K562 (cell line): ENCODE results near the gene SREBF1. TPM values are rescaled to one million over a fixed set of nuclear protein-coding genes. Genes with fewer than 3 reads are reported as not detected.

Experiments used
- BRD4 ChIP-seq: fragments of 200-600 bp; sonication (generic); IDR thresholded peaks from 2 replicates; pipeline ENCODE4 v1.6.1; 2017; ENCODE audit warnings: inconsistent platforms
- CBX5 ChIP-seq: IDR thresholded peaks from 2 replicates; pipeline ENCODE4 v1.6.1; 2014; ENCODE audit warnings: low read depth, borderline replicate concordance
- CCAR2 ChIP-seq: fragments of 200-400 bp; formaldehyde crosslinking; IDR thresholded peaks from 2 replicates; pipeline ENCODE4 v1.6.1; 2017; ENCODE audit warnings: mild to moderate bottlenecking, low read depth, low read length
- DNMT1 ChIP-seq: fragments of 450-650 bp; IDR thresholded peaks from 2 replicates; pipeline ENCODE4 v1.6.1; 2016; ENCODE audit warnings: antibody characterized with exemption, mild to moderate bottlenecking
- NCOA4 ChIP-seq: fragments of 450-650 bp; IDR thresholded peaks from 2 replicates; pipeline ENCODE4 v1.6.1; 2018; ENCODE audit warnings: mild to moderate bottlenecking; ENCODE audit not compliant: partially characterized antibody
- RUNX1 ChIP-seq: sonication (generic); IDR thresholded peaks from 2 replicates; pipeline ENCODE4 v1.6.1; 2016; ENCODE audit warnings: antibody characterized with exemption, low read depth
- SMAD4 ChIP-seq: fragments of 250-450 bp; sonication (Bioruptor Pico); conservative IDR thresholded peaks from 2 replicates; pipeline ENCODE4 v1.8.0; 2021; ENCODE audit warnings: inconsistent platforms, mild to moderate bottlenecking, moderate library complexity
- ZNF699 ChIP-seq: fragments of 250-450 bp; sonication (Bioruptor Pico); IDR thresholded peaks from 2 replicates; pipeline ENCODE4 v1.8.0; 2021; ENCODE audit warnings: mild to moderate bottlenecking, moderate library complexity; ENCODE audit not compliant: insufficient replicate concordance
- polyA plus RNA-seq, 8 experiments: library from polyadenylated mRNA; depleted of rRNA in 4 of 8; stranded (reverse) in 5 of 8; unstranded in 3 of 8; fragments of >200 nt; fragmentation: Nextera tagmentation in 2 of 8; fragmentation: Illumina TruSeq in 1 of 8; extraction: Ambion mirVana in 2 of 8; extraction: Trizol in 1 of 8; gene quantifications; 2 replicates each; pipeline versions ENCODE4 v1.2.1 to v1.2.3, GENCODE V29; 2011 to 2014; ENCODE audit warnings: inconsistent platforms in 1 of 8, missing spikeins in 1 of 8
- total RNA-seq, 7 experiments: library from RNA; depleted of rRNA in 6 of 7; stranded (reverse); fragments of >200 nt in 6 of 7; fragmentation: Illumina TruSeq in 2 of 7; extraction: Trizol in 2 of 7; gene quantifications; 2 replicates each; pipeline versions ENCODE4 v1.2.1 to v1.2.3, GENCODE V29; 2011 to 2021; ENCODE audit warnings: low replicate concordance in 1 of 7
- TF ChIP-seq, protein P1 (sequence below): fragments of 150-350 bp; conservative IDR thresholded peaks from 2 replicates; pipeline ENCODE4 v1.6.1; 2014; ENCODE audit warnings: low read length
- TF ChIP-seq, protein P2 (sequence below): fragments of 250-450 bp; sonication (Bioruptor Pico); IDR thresholded peaks from 2 replicates; pipeline ENCODE4 v1.8.0; 2021; ENCODE audit warnings: borderline replicate concordance, mild to moderate bottlenecking, moderate library complexity; ENCODE audit not compliant: poor library complexity, severe bottlenecking
- TF ChIP-seq, protein P3 (sequence below): fragments of 450-650 bp; IDR thresholded peaks from 2 replicates; pipeline ENCODE4 v1.6.1; 2016
- TF ChIP-seq, protein P4 (sequence below): IDR thresholded peaks from 2 replicates; pipeline ENCODE4 v1.6.1; 2014; ENCODE audit warnings: antibody characterized with exemption
- TF ChIP-seq, protein P5 (sequence below): fragments of 450-650 bp; IDR thresholded peaks from 2 replicates; pipeline ENCODE4 v1.6.1; 2016; ENCODE audit warnings: low read depth

Gene SREBF1
- total and polyA plus RNA-seq, 9 of the 15 experiments (the other 6 are each of a cell fraction or from before 2014, with no cell fraction given): 1.6 to 169 (median 69.4) TPM

DNA sequence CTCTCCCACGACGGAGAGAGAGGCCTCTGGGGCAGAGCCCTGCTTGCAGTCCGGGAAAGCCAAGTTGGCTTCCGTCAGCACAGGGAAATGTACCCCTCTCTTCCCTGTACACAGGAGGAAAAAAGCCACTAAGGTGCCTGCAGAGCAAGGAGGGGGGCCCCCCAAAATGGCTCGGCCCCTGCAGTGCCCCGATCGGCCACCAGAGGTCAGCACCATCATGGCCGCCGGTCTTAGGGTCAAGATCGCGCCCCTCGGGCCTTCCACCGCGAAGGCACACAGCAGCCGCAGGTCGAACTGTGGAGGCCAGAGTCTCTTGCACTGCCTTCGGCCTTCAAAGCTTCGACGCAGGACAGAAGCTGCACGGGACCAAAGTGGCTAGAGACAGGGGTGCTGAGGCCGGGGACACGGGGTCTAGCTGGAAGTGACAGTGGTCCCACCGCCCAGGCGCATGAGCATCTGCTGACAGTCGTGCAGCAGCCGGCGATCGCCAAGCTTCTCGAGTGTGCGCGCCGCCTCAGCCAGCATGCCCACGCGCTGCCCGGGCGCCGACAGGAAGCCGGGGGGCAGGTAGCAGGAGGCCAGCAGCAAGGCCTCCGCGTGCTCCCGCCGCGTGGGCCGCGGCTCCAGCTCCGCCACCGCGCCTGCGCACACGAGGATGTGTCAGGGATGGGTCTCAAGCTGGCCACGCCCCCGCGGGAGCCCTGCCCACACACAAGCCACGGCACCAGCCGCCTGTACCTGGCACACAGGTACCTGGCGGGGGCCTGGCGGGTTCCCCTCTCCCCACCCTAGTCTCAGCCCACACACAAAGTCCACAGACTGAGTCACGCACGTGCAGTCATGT is 24.4 kb downstream of the SREBF1 start (continued):
- TF ChIP-seq, protein P1, sequence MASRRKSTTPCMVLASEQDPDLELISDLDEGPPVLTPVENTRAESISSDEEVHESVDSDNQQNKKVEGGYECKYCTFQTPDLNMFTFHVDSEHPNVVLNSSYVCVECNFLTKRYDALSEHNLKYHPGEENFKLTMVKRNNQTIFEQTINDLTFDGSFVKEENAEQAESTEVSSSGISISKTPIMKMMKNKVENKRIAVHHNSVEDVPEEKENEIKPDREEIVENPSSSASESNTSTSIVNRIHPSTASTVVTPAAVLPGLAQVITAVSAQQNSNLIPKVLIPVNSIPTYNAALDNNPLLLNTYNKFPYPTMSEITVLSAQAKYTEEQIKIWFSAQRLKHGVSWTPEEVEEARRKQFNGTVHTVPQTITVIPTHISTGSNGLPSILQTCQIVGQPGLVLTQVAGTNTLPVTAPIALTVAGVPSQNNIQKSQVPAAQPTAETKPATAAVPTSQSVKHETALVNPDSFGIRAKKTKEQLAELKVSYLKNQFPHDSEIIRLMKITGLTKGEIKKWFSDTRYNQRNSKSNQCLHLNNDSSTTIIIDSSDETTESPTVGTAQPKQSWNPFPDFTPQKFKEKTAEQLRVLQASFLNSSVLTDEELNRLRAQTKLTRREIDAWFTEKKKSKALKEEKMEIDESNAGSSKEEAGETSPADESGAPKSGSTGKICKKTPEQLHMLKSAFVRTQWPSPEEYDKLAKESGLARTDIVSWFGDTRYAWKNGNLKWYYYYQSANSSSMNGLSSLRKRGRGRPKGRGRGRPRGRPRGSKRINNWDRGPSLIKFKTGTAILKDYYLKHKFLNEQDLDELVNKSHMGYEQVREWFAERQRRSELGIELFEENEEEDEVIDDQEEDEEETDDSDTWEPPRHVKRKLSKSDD: no peak
- TF ChIP-seq, protein P2, sequence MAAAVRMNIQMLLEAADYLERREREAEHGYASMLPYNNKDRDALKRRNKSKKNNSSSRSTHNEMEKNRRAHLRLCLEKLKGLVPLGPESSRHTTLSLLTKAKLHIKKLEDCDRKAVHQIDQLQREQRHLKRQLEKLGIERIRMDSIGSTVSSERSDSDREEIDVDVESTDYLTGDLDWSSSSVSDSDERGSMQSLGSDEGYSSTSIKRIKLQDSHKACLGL (CRISPR knock-in tag): no peak
- TF ChIP-seq CBX5 (no peak), CCAR2 (no peak), BRD4 (no peak), SMAD4 (CRISPR knock-in tag) (no peak; the same call in 1 of the 2 replicates), NCOA4 (no peak), ZNF699 (CRISPR knock-in tag) (no peak), DNMT1 (no peak), RUNX1 (no peak)
- TF ChIP-seq, protein P3, sequence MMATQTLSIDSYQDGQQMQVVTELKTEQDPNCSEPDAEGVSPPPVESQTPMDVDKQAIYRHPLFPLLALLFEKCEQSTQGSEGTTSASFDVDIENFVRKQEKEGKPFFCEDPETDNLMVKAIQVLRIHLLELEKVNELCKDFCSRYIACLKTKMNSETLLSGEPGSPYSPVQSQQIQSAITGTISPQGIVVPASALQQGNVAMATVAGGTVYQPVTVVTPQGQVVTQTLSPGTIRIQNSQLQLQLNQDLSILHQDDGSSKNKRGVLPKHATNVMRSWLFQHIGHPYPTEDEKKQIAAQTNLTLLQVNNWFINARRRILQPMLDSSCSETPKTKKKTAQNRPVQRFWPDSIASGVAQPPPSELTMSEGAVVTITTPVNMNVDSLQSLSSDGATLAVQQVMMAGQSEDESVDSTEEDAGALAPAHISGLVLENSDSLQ: no peak
- TF ChIP-seq, protein P4, sequence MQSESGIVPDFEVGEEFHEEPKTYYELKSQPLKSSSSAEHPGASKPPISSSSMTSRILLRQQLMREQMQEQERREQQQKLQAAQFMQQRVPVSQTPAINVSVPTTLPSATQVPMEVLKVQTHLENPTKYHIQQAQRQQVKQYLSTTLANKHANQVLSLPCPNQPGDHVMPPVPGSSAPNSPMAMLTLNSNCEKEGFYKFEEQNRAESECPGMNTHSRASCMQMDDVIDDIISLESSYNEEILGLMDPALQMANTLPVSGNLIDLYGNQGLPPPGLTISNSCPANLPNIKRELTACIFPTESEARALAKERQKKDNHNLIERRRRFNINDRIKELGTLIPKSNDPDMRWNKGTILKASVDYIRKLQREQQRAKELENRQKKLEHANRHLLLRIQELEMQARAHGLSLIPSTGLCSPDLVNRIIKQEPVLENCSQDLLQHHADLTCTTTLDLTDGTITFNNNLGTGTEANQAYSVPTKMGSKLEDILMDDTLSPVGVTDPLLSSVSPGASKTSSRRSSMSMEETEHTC: no peak
- TF ChIP-seq, protein P5, sequence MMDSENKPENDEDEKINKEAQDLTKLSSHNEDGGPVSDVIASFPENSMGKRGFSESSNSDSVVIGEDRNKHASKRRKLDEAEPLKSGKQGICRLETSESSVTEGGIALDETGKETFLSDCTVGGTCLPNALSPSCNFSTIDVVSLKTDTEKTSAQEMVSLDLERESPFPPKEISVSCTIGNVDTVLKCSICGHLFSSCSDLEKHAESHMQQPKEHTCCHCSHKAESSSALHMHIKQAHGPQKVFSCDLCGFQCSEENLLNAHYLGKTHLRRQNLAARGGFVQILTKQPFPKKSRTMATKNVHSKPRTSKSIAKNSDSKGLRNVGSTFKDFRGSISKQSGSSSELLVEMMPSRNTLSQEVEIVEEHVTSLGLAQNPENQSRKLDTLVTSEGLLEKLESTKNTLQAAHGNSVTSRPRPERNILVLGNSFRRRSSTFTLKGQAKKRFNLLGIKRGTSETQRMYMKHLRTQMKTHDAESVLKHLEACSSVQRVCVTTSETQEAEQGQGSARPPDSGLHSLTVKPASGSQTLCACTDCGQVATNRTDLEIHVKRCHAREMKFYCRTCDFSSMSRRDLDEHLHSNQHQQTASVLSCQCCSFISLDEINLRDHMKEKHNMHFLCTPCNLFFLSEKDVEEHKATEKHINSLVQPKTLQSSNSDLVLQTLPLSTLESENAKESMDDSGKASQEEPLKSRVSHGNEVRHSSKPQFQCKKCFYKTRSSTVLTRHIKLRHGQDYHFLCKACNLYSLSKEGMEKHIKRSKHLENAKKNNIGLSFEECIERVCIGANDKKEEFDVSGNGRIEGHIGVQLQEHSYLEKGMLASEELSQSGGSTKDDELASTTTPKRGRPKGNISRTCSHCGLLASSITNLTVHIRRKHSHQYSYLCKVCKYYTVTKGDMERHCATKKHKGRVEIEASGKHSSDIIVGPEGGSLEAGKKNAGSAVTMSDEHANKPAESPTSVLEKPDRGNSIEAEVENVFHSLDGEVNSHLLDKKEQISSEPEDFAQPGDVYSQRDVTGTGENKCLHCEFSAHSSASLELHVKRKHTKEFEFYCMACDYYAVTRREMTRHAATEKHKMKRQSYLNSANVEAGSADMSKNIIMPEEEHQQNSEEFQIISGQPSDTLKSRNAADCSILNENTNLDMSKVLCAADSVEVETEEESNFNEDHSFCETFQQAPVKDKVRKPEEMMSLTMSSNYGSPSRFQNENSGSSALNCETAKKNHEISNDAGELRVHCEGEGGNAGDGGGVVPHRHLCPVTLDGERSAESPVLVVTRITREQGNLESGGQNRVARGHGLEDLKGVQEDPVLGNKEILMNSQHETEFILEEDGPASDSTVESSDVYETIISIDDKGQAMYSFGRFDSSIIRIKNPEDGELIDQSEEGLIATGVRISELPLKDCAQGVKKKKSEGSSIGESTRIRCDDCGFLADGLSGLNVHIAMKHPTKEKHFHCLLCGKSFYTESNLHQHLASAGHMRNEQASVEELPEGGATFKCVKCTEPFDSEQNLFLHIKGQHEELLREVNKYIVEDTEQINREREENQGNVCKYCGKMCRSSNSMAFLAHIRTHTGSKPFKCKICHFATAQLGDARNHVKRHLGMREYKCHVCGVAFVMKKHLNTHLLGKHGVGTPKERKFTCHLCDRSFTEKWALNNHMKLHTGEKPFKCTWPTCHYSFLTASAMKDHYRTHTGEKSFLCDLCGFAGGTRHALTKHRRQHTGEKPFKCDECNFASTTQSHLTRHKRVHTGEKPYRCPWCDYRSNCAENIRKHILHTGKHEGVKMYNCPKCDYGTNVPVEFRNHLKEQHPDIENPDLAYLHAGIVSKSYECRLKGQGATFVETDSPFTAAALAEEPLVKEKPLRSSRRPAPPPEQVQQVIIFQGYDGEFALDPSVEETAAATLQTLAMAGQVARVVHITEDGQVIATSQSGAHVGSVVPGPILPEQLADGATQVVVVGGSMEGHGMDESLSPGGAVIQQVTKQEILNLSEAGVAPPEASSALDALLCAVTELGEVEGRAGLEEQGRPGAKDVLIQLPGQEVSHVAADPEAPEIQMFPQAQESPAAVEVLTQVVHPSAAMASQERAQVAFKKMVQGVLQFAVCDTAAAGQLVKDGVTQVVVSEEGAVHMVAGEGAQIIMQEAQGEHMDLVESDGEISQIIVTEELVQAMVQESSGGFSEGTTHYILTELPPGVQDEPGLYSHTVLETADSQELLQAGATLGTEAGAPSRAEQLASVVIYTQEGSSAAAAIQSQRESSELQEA: no peak
